HG03558 (cell line): ENCODE results near the gene COX7A1.
"Not testable (repeated sequence)": the region's sequence is repeated elsewhere in the genome, so short reads cannot be mapped to it uniquely, and the experiment has no call there.

ENCODE experiments used
- ATAC-seq: cut with Tn5 transposase; IDR thresholded peaks from one replicate; pipeline ENCODE4 v1.9.1; 2021; ENCODE audit warnings: moderate number of reproducible peaks; ENCODE audit not compliant: unreplicated experiment; ENCODE audit errors: extremely low read depth

Gene COX7A1

GRCh38 chr19:36142496-36142895 is 9.8 kb downstream of the COX7A1 start:
- no peak for ATAC-seq

- ATAC-seq = no peak
These were observed 10.2 kb downstream of the COX7A1 start for GRCh38 chr19:36142046-36142445.

- ATAC-seq = no peak
These were observed 11.0 kb downstream of the COX7A1 start for GRCh38 chr19:36141039-36141927.

- ATAC-seq = no peak
These were observed 11.8 kb downstream of the COX7A1 start for GRCh38 chr19:36140304-36141038.

- ATAC-seq = peak; percentile 57
These were observed 12.6 kb downstream of the COX7A1 start, which contains the start of gene CAPNS1 for GRCh38 chr19:36139473-36140303. Gene CAPNS1, plus strand, starts transcription at chr19:36140066. Its CDS starts 946 bp downstream, at chr19:36141012.

GRCh38 chr19:36139120-36139472 is 13.2 kb downstream of the COX7A1 start:
- ATAC-seq = no peak

- ATAC-seq = no peak
These were observed 15.1 kb downstream of the COX7A1 start for GRCh38 chr19:36136964-36137686.

- ATAC-seq = not testable (repeated sequence)
These were observed 17.4 kb downstream of the COX7A1 start for GRCh38 chr19:36134867-36135266.

GRCh38 chr19:36131221-36131620 is 21.0 kb downstream of the COX7A1 start:
- ATAC-seq = not testable (repeated sequence)

GRCh38 chr19:36128392-36128736 is 23.9 kb downstream of the COX7A1 start:
- ATAC-seq = no peak

- no peak for ATAC-seq
These were observed 26.7 kb downstream of the COX7A1 start for GRCh38 chr19:36125557-36125956.

GRCh38 chr19:36121486-36122124 is 30.6 kb downstream of the COX7A1 start:
- no peak for ATAC-seq

GRCh38 chr19:36120984-36121358 is 31.3 kb downstream of the COX7A1 start:
- no peak for ATAC-seq

- no peak for ATAC-seq
These were observed 31.9 kb downstream of the COX7A1 start for GRCh38 chr19:36120092-36120983.

GRCh38 chr19:36116344-36116637 is 36.0 kb downstream of the COX7A1 start:
- ATAC-seq = no peak

- peak; percentile 5 for ATAC-seq
These were observed 36.5 kb downstream of the COX7A1 start, which contains the start of gene TBCB for GRCh38 chr19:36115453-36116343. Gene TBCB, plus strand, starts transcription at chr19:36115468. Its CDS starts 93 bp downstream, at chr19:36115561.

- ATAC-seq = peak; percentile 66
These were observed 37.4 kb downstream of the COX7A1 start, which contains the start of gene POLR2I for GRCh38 chr19:36114721-36115452. Gene POLR2I, minus strand, starts transcription at chr19:36114875. Its CDS starts 19 bp downstream, at chr19:36114856.
